HG02885 (cell line): ENCODE data around the gene NACC2.
"Not testable (repeated sequence)": the region's sequence is repeated elsewhere in the genome, so short reads cannot be mapped to it uniquely, and the experiment has no call there.

Source experiments
- ATAC-seq: cut with Tn5 transposase; IDR thresholded peaks from one replicate; pipeline ENCODE4 v1.9.1; 2021; ENCODE audit warnings: mild to moderate bottlenecking; ENCODE audit not compliant: unreplicated experiment, poor library complexity

The NACC2 gene

DNA sequence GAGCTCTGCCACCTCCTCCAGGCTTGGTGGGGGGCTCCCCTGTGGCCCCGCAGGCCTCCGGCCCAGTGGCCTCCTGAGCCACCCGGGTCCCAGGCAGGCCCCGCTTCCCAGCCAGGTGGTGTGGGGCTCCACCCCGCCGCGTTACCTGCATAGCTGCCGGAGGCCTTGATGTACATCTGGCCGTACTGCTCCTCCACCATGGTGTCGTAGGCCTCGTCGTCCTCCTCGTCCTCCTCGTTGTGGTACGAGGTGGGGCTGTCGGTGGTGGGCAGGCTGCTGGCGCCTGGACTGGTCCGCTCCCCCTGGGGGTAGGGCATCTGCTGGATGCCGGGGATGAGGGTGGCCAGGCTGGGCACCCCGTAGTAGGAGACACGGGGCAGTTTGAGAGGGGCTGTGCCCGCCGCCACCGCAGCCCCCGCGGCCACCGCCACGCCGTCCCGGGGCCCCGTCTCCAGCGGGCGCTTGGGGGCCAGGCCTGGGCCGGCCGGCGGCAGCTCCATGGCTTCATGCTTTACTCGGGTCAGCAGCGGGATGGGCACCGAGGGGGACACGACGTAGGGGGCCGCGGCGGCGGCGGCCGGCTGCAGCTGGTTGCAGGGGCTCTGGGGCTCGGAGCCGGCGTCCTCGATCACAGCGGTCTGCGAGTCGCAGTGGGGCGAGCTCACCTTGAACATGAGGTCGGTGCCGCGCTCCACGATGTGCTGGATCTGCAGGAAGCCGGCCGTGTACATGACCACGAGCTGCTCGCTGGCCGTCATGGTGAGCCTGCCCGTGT lies 45.4 kb downstream of the NACC2 start:
- no peak for ATAC-seq

DNA sequence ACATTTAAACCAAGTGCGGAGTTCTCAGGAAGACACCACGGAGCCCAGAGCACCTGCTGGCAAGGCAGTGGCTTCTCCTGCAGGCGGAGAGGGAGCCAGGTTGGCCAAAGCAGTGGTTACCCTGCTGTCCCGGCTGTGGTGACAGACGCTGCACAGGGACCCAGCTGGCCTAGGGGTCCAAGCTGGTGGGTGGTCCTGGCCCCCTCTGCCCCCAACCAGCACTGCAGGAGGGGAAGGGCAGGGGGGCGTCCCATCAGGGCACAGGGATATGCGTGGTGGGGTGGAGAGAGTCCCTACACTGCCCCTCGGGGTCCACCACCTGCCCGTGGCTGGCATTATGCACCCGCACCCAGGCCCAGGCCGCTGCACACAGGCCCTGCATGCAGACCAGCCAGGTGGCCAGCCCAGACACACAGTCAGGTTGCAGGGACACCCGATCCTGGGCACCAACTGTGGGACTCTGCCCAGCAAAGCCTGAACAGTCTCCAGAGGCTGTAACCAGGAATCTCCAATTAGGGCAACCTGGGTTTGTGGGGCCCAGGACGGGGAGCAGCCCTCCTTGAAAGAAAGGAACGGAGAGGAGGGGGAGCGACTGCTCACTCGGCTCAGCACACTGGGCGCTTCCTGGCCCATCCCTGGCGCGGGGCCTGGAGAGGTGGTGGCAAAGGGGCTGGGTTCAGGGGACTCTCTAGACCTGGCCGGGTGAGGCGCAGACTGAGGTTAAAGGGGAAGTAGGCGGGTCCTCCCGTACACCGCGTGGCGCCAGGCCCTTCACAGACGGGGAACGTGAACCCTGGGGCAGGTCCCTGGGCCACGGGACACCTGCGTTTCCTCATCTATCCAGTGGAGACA lies 46.3 kb downstream of the NACC2 start:
- no peak for ATAC-seq

DNA sequence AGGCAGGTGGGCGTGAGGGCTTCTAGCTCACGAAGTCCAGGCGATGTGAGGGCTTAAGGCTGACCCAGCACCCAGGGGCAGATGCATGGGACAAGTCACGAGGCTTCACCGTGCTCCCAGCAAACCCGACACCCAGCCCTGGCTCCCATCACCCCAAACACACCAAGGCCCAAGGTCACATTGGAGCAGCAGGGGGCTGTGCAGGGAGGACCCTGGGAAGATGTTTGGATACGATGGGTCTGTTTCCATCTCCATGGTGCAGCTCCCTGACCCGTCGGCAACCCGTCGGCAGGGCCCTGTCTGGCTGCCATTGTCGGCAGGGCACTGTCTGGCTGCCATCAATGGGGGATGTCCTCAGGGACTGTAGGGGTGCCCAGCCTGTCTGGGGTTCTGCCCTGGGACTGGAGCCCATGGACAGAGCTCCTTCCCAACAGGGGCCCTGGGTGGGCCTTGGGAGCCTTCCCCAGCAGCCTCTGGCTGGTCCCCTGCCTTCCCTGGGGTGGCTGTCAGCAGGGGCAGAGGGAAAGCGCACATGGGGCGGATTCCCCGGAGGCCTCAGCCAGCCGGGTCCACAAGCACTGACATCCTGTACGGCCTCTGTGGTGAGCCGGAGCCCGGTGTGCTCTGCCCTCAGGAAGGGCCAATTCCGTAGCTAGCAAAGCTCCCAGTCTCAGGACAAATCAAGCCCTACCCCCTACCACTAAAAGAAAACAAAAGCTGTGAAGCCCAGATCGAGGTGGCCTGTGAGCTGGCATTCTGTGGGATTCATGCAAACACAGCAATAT lies 47.1 kb downstream of the NACC2 start:
- ATAC-seq, result no peak

DNA sequence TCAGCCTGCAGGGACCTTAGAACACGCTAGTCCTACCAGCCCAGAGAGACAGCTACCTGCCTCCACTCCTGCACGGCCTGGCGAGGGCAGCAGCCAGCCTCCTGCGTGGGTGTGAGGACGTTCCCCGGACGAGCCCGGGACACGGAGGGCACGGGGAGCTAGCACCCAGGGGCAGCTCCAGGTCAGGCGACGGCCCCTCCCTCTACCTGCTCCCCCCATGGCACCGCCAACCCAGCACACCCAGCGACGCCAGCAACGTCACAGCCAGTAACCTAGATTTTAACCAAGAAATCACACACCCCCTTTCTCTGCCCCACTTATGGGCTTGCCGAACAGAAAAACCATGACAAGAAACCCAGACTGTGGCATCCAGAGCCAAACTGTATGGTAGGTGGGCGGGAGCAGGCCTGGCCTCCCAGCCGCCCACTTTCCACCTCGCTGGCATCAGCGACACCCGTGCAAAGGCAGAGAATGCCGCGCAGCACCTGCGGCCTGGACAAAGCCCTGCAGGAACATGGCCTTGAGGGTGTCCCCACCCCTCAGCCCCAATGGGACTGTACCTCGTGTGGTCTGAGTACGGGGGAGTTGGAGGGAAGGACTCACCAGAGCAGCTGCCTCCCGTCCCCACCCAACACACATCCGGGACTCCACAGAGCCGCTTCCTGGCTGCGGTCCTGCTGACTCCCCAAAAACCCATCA lies 47.9 kb downstream of the NACC2 start:
- ATAC-seq, result no peak

DNA sequence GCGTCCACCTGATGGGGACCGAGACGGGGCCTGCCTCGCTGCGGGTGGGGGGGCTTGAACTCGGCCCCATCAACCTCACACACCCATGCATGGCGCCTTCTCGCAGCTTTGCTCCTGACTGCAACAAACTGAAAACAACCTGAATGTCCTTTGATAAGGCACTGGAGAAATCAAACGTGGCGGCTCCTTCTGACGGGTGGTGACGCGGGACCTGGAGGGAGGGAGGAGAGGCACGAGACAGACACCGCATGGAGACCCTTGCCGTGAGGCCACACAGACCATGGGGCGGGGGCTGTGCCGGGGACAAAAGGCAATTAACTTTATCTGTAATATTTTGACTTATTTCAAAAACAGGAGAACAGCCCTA lies 48.6 kb downstream of the NACC2 start:
- no peak for ATAC-seq

DNA sequence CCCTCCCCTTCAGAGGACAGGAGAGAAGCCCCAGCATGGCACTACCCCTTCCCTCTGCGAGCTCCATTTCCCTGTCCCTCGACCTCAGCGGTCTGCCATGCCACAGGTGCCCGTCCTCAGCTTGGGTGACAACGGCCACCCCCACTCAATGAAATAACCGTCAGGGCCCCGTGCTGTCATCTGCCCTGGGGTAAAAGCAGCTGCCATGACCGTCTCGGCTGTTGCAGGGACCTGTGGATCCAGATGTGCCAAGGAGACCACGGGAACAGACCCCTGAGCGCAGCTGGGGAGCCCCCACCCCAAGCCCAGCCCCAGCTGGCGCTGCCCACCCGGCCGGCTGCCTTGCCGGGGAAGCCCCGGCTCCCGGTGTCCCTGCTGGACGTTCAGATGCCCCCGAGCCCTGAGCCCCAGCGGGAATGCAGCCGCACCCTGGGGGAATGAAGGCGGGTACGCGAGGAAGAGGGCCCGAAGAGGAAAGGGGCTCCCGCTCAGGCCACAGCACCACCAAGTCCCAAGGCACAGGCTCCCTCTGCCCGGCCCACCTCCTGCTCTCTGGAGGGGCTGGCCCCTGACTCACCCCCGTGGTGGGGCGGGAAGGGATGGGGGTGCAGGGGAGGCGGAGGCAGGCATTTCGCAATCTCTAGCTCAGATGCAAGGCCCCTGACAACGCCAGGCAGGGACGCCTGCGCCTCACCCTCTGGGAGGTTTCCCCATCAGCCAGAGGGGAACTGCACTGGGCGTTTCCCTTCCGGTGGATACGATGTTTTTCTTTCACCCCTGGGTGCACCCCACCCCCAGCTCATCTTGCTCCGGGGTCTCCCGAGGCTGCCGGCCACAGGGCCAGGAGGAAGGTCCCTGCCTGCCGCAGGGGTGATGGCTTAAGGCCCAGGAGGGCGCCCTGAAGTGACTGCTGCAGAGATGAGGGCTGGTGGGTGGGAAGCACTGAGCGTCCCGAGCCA lies 49.2 kb downstream of the NACC2 start:
- ATAC-seq, result no peak

DNA sequence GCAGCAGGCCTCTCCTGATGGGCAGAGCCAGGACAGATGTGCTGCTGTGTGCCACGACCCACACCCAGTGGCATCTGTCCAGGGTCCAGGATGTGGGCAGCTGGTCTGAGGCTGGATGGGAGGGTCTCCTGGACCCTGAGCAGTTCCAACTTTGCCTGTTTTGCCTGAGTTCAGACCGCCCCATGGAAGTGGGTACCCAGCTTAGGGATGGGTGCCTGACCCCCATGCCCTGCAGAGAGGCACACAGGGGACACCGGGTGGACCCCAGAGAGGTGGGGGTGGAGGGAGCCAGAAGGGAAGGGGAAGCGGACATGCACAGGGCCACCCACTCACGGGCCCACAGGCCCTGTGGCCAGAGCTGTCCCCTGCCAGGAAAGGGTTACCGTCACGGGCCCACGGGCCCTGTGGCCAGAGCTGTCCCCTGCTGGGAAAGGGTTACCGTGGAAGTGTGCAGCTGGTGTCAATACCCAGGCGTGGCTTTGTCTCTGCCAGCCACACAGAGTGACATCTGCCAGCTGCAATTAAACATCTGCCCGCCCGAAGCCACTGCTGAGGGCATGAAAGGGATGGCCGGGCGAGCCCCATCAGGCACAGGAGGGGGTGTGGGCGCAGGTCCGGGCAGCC lies 50.0 kb downstream of the NACC2 start:
- ATAC-seq, result no peak

DNA sequence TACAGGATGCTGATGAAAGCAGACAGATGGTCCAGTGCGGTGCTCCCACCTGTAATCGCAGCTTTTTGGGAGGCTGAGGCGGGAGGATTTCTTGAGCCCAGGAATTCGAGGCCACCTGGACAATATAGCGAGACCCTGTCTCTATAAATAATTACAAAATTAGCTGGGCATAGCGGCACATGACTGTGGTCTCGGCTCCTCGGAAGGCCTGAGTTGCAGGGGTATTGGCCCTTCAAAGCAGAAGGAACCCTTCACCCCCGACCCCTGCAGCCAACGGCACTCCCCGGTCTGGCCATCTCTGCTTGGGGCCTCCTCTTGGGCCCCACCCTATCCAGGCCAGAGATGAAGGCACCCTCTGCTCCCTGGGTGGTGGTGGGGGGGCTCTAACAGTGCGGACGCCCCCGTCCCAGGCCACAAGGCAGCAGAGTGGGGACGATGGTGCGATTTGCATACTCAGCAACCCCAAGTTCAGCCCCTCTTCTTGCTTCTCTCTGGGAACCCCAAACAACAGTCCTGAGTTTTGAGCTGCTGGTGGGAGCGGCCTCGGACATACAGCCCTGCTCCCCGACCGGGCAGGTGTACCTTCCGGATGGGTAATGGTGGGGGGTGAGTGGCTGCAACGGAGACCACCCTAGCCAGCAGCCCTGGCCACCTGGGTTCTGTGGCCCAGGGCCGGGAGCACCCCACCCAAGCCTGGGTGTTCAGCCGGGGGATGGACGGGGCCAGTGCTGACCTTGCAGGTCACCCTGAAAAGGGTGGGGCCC lies 50.7 kb downstream of the NACC2 start:
- no peak for ATAC-seq

DNA sequence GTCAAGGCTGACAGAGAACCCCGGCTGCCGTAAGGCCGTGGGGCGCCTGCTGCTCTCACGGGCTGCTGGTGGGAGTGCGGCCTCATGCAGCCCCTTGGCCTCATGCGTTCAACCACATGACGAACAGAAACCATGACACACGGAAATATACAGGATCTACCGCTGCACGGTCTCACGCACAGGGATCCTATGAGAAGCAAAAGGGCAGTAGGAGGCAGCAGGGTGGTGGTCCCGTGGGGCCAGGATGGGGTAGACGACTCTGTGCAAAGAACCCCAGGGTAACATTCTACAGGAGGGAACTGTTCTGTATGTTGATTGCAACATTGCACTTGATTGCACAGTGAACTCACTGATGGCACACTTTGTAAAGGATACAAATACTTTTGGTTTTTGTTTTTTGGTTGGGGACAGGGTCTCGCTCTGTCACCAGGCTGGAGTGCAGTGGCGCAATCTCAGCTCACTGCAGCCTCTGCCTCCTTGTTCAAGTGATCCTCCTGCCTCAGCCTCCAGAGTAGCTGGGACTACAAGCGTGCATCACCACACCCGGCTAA lies 51.6 kb downstream of the NACC2 start:
- no peak for ATAC-seq

DNA sequence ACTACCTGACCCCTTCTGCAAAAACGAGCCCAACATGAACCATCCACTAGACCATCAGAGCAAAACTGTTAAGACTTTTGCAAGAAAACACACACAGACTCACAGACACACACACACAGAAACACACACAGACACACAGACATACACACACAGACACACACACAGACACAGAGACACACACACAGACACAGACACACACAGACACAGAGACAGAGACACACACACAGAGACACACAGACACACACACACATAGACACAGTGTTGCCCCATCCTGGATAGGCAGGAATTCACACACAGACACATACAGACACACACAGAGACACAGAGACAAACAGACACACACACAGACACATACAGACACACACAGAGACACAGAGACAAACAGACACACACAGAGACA lies 52.5 kb downstream of the NACC2 start:
- ATAC-seq, result no peak

DNA sequence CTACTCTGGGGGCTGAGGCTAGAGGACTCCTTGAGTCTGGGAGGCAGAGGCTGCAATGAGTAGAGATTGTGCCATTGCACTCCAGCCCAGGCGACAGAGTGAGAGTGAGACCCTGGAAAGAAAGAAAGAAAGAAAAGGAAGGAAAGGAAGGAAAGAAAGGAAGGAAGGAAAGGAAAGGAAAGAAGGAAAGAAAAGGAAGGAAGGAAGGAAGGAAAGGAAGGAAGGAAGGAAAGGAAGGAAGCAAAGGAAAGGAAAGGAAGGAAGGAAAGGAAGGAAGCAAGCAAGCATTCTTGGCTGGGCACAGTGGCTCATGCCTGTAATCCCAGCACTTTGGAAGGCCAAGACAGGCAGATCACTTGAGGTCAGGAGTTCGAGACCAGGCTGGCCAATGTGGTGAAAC lies 54.2 kb downstream of the NACC2 start:
- not testable (repeated sequence) for ATAC-seq

DNA sequence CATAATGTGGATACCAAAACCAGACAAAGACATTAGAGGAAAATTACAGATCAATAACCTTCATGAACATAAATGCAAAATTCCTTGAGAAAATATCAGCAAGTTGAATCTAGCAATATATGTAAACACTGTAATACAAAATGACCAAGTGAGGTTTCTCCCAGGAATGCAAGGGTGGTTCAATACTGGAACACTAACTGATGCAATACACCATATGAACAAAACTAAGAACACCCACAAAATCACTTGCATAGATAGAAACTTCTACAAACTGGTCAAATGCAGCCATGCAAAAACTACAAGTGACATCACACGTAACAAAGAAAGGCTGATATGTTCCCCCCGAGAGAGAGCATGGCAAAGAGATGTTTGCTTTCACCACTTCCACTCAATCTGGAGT lies 55.6 kb downstream of the NACC2 start:
- ATAC-seq, result no peak

DNA sequence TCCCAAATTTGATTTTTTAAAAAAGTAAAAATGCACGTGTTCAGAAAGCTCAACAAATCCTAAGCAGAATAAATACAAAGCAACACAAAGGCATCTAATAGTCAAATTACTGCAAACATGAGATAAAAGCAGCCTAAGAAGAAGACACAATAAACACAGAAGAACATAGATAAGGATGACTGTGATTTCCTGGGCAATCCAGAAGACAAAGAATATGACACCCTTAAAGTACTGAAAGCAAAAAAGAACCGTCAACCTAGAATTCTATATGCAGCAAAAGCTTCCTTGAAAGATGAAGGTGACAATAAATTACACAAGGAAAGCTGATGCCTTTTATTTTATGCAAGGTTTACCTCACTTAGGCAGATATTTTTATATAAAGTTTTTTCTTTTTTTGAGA lies 58.2 kb downstream of the NACC2 start:
- no peak for ATAC-seq

DNA sequence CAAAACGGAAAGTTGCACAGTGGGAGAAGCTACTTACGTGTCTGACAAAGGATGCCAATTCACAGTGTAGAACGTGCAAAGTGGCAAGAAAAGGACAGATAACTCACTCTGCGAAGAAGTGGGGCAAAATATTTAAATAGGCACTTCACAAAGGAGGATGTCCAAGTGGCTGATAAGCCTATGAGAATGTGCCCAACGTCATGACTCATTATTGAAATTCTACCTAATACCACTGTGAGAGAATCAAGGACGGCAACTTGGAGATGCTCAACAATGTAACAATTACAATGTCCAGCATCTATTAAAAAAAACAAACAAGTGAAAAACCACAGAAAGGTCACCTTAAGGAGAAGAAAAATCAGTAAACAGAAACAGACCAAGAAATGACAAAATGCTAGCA lies 59.0 kb downstream of the NACC2 start:
- no peak for ATAC-seq

DNA sequence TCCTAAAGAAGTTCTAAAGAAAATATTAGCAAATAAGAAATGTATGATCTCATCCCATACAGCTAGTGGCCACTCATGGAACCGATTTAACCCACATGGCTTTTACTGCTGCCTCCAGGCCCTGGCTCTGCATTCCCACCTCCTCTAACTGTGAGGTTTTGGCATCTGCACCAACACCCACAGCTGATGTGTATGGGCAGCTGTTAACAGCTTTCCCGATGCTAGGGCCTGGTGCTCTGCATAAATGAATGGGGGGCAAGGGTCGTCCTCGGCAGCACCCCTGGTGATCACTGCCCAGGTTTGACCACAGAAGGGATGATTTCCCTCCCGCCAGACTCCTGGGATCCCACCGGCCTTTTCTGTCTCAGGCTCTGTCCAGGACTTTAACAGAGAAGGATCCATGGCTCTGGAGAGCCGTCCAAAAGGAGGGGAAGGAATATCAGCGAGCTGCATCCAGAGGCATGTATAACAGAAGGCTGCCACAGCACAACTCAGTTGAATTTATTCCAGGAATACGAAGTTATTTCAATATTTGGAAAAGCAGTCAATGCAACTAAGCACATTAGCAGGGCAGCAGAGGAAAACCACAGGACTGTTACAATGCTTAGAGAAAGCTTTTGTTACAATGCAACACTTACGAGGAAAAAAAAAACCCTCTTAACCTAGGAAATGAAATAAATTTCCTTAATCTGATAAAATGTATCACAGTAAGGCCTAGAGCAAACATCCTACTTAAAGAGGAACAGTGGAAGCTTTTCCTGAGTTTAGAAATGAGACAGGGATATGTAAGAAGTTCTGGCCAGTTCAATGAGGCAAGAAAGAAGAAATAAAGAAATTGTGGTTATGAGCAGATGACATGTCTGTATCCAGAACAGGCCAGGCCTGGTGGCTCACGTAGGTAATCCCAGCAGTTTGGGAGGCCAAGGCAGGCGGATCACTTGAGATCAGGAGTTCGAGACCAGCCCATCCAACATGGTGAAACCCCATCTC lies 63.1 kb downstream of the NACC2 start:
- ATAC-seq, result no peak

DNA sequence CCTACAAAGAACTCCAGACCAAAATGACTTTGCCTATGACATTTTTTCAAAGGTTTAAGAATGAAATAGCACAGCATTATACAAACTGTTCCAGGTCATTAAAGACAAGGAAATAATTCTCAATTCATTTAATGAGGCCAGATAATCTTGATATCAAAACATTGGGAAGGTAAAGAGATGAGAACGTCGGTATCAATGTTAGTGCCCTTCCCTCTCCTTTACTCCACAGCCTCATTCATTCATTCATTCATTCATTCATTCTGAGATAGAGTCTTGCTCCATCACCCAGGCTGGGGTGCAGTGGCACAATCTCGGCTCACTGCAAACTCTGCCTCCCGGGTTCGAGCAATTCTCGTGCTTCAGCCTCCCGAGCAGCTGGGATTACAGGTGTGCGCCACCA lies 64.0 kb downstream of the NACC2 start:
- no peak for ATAC-seq

DNA sequence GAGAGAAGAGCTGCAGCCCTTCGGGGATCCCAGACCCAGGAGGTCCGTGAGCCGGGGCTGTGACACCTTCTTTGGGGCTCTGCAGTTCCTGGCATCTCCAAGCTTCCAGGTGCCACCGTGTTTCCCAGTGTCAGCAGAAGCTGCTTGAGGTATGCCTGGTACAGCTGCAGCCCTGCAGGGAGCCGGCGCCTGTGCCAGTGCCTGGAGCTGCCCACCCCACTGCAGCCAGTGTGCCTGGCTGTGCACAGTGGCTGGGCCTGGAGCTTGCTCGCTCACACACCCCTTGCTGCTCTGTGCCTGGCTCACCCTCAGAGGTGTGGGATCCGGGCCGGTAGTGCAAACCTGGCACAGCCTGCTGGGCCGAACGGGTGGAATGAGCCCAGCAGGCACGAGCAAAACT lies 65.5 kb downstream of the NACC2 start:
- ATAC-seq, result no peak
